SK-N-SH (cell line): ENCODE measurements around the gene RASA1. TPM values are rescaled to one million over a fixed set of nuclear protein-coding genes. Genes with fewer than 3 reads are reported as not detected.

ENCODE experiments used
- CTCF ChIA-PET: fragments of 300-600, 350-600 bp; formaldehyde crosslinking; extraction: SDS; loops from one replicate; lab custom pipeline; 2021; lab: Yijun Ruan, JAX
- POLR2A ChIA-PET: fragments of 350-600 bp; sonication (Branson Sonifier 250); formaldehyde crosslinking; extraction: SDS; loops from one replicate; lab custom pipeline; 2020; ENCODE audit warnings: antibody characterized with exemption, inconsistent platforms; lab: Yijun Ruan, JAX
- DNase-seq: peaks from one replicate; pipeline ENCODE4 v3.0.0; 2012
- H2AFZ ChIP-seq: fragments of 200-600 bp; sonication (generic); 2 replicates; pipeline ENCODE4 v1.8.1; 2016; ENCODE audit warnings: antibody characterized with exemption, mild to moderate bottlenecking, low read depth
- H3F3A ChIP-seq: fragments of 200-600 bp; sonication (generic); replicated peaks from 2 replicates; pipeline ENCODE3; 2016; ENCODE audit warnings: antibody characterized with exemption, mild to moderate bottlenecking; ENCODE audit not compliant: insufficient read depth
- H3K27ac ChIP-seq, 2 experiments: fragments of 200-500 bp in 1 of 2; fragments of 200-600 bp in 1 of 2; sonication (Bioruptor generic) in 1 of 2; sonication (generic), shearing (Covaris generic) in 1 of 2; 2 replicates each; pipeline versions ENCODE4 v1.5.1 to v1.6.1; 2014 to 2016; ENCODE audit warnings: low read depth in 2 of 2, inconsistent platforms in 1 of 2, low read length in 1 of 2, mild to moderate bottlenecking in 1 of 2, mixed read lengths in 1 of 2
- H3K27me3 ChIP-seq: fragments of 200-600 bp; sonication (generic), shearing (Covaris generic); 2 replicates; pipeline ENCODE4 v1.6.1; 2016; ENCODE audit warnings: mixed run types; ENCODE audit not compliant: insufficient read depth
- H3K36me3 ChIP-seq, 2 experiments: fragments of 200-500 bp in 1 of 2; fragments of 200-600 bp in 1 of 2; sonication (Bioruptor generic) in 1 of 2; sonication (generic) in 1 of 2; replicated peaks in 1 of 2; 2 replicates each; pipeline versions ENCODE3 to v1.5.1; 2014 to 2016; ENCODE audit warnings: low read length in 1 of 2, mild to moderate bottlenecking in 1 of 2; ENCODE audit not compliant: insufficient read depth in 2 of 2, control insufficient read depth in 1 of 2
- H3K4me1 ChIP-seq, 2 experiments: fragments of 200-500 bp in 1 of 2; fragments of 200-600 bp in 1 of 2; sonication (Bioruptor generic) in 1 of 2; sonication (generic), shearing (Covaris generic) in 1 of 2; 2 replicates each; pipeline versions ENCODE4 v1.5.1 to v1.6.1; 2014 to 2016; ENCODE audit warnings: low read depth in 1 of 2, low read length in 1 of 2, mixed run types in 1 of 2; ENCODE audit not compliant: insufficient read depth in 2 of 2, control insufficient read depth in 1 of 2
- H3K4me2 ChIP-seq: fragments of 200-600 bp; sonication (generic), shearing (Covaris generic); 2 replicates; pipeline ENCODE4 v1.6.1; 2017; ENCODE audit warnings: mixed run types
- H3K4me3 ChIP-seq, 2 experiments: fragments of 200-500 bp in 1 of 2; fragments of 200-600 bp in 1 of 2; sonication (Bioruptor generic) in 1 of 2; sonication (generic), shearing (Covaris generic) in 1 of 2; 2 replicates each; pipeline versions ENCODE4 v1.5.1 to v1.8.1; 2014 to 2016; ENCODE audit warnings: low read depth in 2 of 2, inconsistent platforms in 1 of 2, low read length in 1 of 2, mild to moderate bottlenecking in 1 of 2, mixed read lengths in 1 of 2, moderate library complexity in 1 of 2
- H3K79me2 ChIP-seq: fragments of 200-600 bp; sonication (generic); 2 replicates; pipeline ENCODE4 v1.8.1; 2017; ENCODE audit warnings: mild to moderate bottlenecking; ENCODE audit not compliant: insufficient read depth
- H3K9ac ChIP-seq: fragments of 200-600 bp; sonication (generic); 2 replicates; pipeline ENCODE4 v1.6.1; 2017; ENCODE audit warnings: mixed run types
- H3K9me2 ChIP-seq: fragments of 200-600 bp; sonication (generic); 2 replicates; pipeline ENCODE4 v1.6.1; 2017; ENCODE audit warnings: mixed run types
- H3K9me3 ChIP-seq: fragments of 200-600 bp; sonication (generic); 2 replicates; pipeline ENCODE4 v1.6.1; 2017; ENCODE audit warnings: mixed run types, mild to moderate bottlenecking, moderate library complexity
- H4K20me1 ChIP-seq: fragments of 200-600 bp; sonication (generic); 2 replicates; pipeline ENCODE4 v1.6.1; 2017; ENCODE audit warnings: mild to moderate bottlenecking, mixed run types; ENCODE audit not compliant: insufficient read depth
- ELF1 ChIP-seq: IDR thresholded peaks from 2 replicates; pipeline ENCODE4 v1.4.0; 2012
- EP300 ChIP-seq, 2 experiments: IDR thresholded peaks; 2 replicates each; pipeline versions ENCODE4 v1.4.0 to v1.6.1; 2012; ENCODE audit warnings: borderline replicate concordance in 1 of 2, low read depth in 1 of 2, low read length in 1 of 2
- FOSL2 ChIP-seq: IDR thresholded peaks from 2 replicates; pipeline ENCODE4 v1.4.0; 2012; ENCODE audit warnings: low read depth, mild to moderate bottlenecking, moderate library complexity, borderline replicate concordance
- FOXJ3 ChIP-seq: sonication (generic); formaldehyde crosslinking; IDR thresholded peaks from 2 replicates; pipeline ENCODE4 v1.5.1; 2020; ENCODE audit warnings: mild to moderate bottlenecking, missing genetic modification reagents
- GABPA ChIP-seq: IDR thresholded peaks from 2 replicates; pipeline ENCODE4 v1.4.0; 2012; ENCODE audit warnings: low read depth, mild to moderate bottlenecking
- IRF3 ChIP-seq: fragments of 150-350 bp; IDR thresholded peaks from 2 replicates; pipeline ENCODE4 v1.6.1; 2016; ENCODE audit warnings: mild to moderate bottlenecking, low read depth, low read length
- MXI1 ChIP-seq: IDR thresholded peaks from 2 replicates; pipeline ENCODE4 v1.6.1; 2012; ENCODE audit warnings: mild to moderate bottlenecking, low read depth, low read length, improper control_type of control experiment
- NFIC ChIP-seq: IDR thresholded peaks from 2 replicates; pipeline ENCODE4 v1.4.0; 2012; ENCODE audit warnings: borderline replicate concordance
- NRF1 ChIP-seq: IDR thresholded peaks from 2 replicates; pipeline ENCODE4 v1.6.1; 2012; ENCODE audit warnings: low read depth, mild to moderate bottlenecking, low read length
- PBX3 ChIP-seq: IDR thresholded peaks from 2 replicates; pipeline ENCODE4; 2012
- POLR2AphosphoS5 ChIP-seq: IDR thresholded peaks from 2 replicates; pipeline ENCODE4 v1.6.1; 2012; ENCODE audit warnings: low read depth, low read length
- RCOR1 ChIP-seq: fragments of 150-350 bp; IDR thresholded peaks from 2 replicates; pipeline ENCODE4 v1.6.1; 2017; ENCODE audit warnings: antibody characterized with exemption, low read length
- RXRA ChIP-seq: IDR thresholded peaks from 2 replicates; pipeline ENCODE4 v1.4.0; 2012; ENCODE audit warnings: low read depth, mild to moderate bottlenecking, borderline replicate concordance
- SMC3 ChIP-seq: IDR thresholded peaks from 2 replicates; pipeline ENCODE4 v1.6.1; 2012; ENCODE audit warnings: low read depth, low read length, improper control_type of control experiment
- TAF1 ChIP-seq: IDR thresholded peaks from 2 replicates; pipeline ENCODE4 v1.6.1; 2012; ENCODE audit warnings: low read depth, mild to moderate bottlenecking, low read length, moderate library complexity, borderline replicate concordance
- TCF12 ChIP-seq: IDR thresholded peaks from 2 replicates; pipeline ENCODE4 v1.4.0; 2012
- YY1 ChIP-seq: IDR thresholded peaks from 2 replicates; pipeline ENCODE4 v1.4.0; 2012; ENCODE audit warnings: low read depth, mild to moderate bottlenecking
- WGBS: methylation state at CpG from one replicate; pipeline ENCODE4 v1.1.6; 2017; ENCODE audit warnings: low lambda C conversion rate; 5-methylcytosine and 5-hydroxymethylcytosine counted together
- polyA plus RNA-seq, 3 experiments: library from polyadenylated mRNA; depleted of rRNA; stranded (reverse); fragments of >200 nt; gene quantifications; 2 replicates each; pipeline ENCODE4 v1.2.3, GENCODE V29; 2012
- TF ChIP-seq, protein P1 (sequence below): IDR thresholded peaks from 2 replicates; pipeline ENCODE4 v1.4.0; 2012; ENCODE audit warnings: low read depth
- TF ChIP-seq, protein P2 (sequence below): IDR thresholded peaks from 2 replicates; pipeline ENCODE4 v1.4.0; 2012; ENCODE audit warnings: low read depth, borderline replicate concordance

Gene RASA1
- 49.1 and 57.9 TPM in 2 replicates for polyA plus RNA-seq (2012; rRNA removed)
- polyA plus RNA-seq (2012; cell fraction: cytosol; rRNA removed) = 54.3 and 62.9 TPM in 2 replicates
- polyA plus RNA-seq (2012; cell fraction: nucleus; rRNA removed) = 59.4 and 118 TPM in 2 replicates

DNA sequence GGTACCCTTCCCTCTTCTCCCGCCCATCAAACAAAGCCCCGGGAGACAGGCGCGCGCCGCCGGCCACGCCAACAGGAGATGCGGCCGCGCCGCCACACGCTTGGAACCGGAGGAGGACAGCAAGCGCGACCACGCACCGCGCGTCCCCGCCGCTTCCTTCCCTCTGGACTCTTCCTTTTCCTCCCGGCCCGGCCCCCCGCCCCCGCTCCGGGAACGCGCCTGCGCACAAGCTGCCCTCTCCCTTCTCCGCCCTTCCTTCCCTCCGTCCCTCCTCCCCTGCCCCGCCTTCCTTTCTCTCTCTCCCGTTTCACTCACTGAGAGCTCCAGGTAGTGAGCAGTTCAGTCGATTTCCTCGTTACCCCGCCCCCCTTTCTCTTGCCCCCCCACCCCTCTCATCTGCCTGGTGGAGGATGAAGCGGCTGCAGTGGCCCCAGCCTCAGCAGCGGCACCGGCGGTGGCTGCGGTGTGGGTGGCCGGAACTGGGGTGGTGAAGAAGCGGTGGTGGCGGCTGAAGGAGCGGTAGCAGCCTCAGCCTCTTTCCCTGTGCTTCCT is at the start of gene RASA1:
TSS of gene RASA1 (plus strand) at position 310 of the 552 bp plus-strand sequence. CDS start 569 bp downstream, outside the sequence.
- H4K20me1 ChIP-seq = peaks cover 33% of the 10 kb centered on the region
- WGBS = under 1% methylated on average over 44 of the region's 46 CpGs
- peak within 1 kb of the TSS; percentile 69 for H2AFZ ChIP-seq
- H3K9ac ChIP-seq = peak within 1 kb of the TSS; percentile 93
- POLR2A ChIA-PET = interaction anchor here (0.5 kb wide), 1 partner anchor 92 kb away, joined by 3 read pairs; no protein-coding TSS in a partner anchor
- CTCF ChIA-PET = interaction anchor here (1.0 to 1.5 kb wide), 3 partner anchors 12 to 131 kb away, joined by 3 to 5 read pairs (median 4); no protein-coding TSS in a partner anchor
- peak; percentile 98 for DNase-seq
- peak within 1 kb of the TSS; percentile 94 to 96 for H3K27ac ChIP-seq
- no peak for TF ChIP-seq FOXJ3
- 0 out of 2 replicates have a peak, but pooled peaks have one; percentile 35 for TF ChIP-seq YY1
- peak; percentile 42; the same call in 1 of the 2 replicates for TF ChIP-seq NRF1
- TF ChIP-seq RXRA = no peak
- no peak for TF ChIP-seq FOSL2
- TF ChIP-seq, protein P1, sequence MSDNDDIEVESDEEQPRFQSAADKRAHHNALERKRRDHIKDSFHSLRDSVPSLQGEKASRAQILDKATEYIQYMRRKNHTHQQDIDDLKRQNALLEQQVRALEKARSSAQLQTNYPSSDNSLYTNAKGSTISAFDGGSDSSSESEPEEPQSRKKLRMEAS = peak; percentile 88
- TF ChIP-seq ELF1 = 0 out of 2 replicates have a peak, but pooled peaks have one; percentile 21
- TF ChIP-seq RCOR1 = no peak
- TF ChIP-seq MXI1 = peak; percentile 66
- TF ChIP-seq PBX3 = no peak
- peak; percentile 90 for TF ChIP-seq POLR2AphosphoS5
- TF ChIP-seq TCF12 = no peak
- 0 out of 2 replicates have a peak, but pooled peaks have one; percentile 7 for TF ChIP-seq SMC3
- no peak; the same call in 1 of the 2 replicates for TF ChIP-seq NFIC
- TF ChIP-seq EP300 (IDR thresholded peaks at IDR 0.05; ENCODE audit: borderline replicate concordance in 1 of 2, low read depth in 1 of 2, low read length in 1 of 2) = no peak
- TF ChIP-seq TAF1 = peak; percentile 83
- no peak for TF ChIP-seq IRF3
- peak; percentile 73 for TF ChIP-seq GABPA
- TF ChIP-seq, protein P2, sequence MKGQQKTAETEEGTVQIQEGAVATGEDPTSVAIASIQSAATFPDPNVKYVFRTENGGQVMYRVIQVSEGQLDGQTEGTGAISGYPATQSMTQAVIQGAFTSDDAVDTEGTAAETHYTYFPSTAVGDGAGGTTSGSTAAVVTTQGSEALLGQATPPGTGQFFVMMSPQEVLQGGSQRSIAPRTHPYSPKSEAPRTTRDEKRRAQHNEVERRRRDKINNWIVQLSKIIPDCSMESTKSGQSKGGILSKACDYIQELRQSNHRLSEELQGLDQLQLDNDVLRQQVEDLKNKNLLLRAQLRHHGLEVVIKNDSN = no peak
- no peaks in the 10 kb centered on the region for H3K27me3 ChIP-seq
- H3K4me1 ChIP-seq = peaks cover 0 to 3% of the 10 kb centered on the region in 2 experiments; a peak in 1 of 4 replicates
- H3K9me3 ChIP-seq = no peaks in the 10 kb centered on the region
- peak within 1 kb of the TSS; percentile 83 to 85 for H3K4me3 ChIP-seq
- H3K9me2 ChIP-seq = no peaks in the 10 kb centered on the region
- H3K4me2 ChIP-seq = peak within 1 kb of the TSS; percentile 74
- H3F3A ChIP-seq = peaks cover 10% of the 10 kb centered on the region
- H3K36me3 ChIP-seq = peaks cover 2 to 16% of the 10 kb centered on the region in 2 experiments
- peaks cover 48% of the 10 kb centered on the region for H3K79me2 ChIP-seq
